GM06990 (cell line): ENCODE results near the gene AK3.

Experiments used
- DNase-seq: peaks from one replicate; pipeline ENCODE4 v3.0.0-alpha.2; 2011; ENCODE audit not compliant: insufficient read length; ENCODE audit errors: extremely low read depth
- H3K27me3 ChIP-seq: replicated peaks from 2 replicates; pipeline ENCODE4 v1.6.0; 2011; ENCODE audit warnings: low read length; ENCODE audit not compliant: control insufficient read depth, insufficient read depth
- H3K36me3 ChIP-seq: 2 replicates; pipeline ENCODE4 v1.5.1; 2011; ENCODE audit warnings: low read length; ENCODE audit not compliant: control insufficient read depth, insufficient read depth
- H3K4me3 ChIP-seq: replicated peaks from 2 replicates; pipeline ENCODE4 v1.5.1; 2011; ENCODE audit warnings: low read depth, mild to moderate bottlenecking, control low read depth, low read length
- CTCF ChIP-seq: IDR thresholded peaks from 2 replicates; pipeline ENCODE4 v1.5.1; 2011; ENCODE audit warnings: low read length, control low read depth, mild to moderate bottlenecking, inconsistent platforms; ENCODE audit not compliant: insufficient read depth, poor library complexity, severe bottlenecking

The AK3 gene

GRCh38 chr9:4686112-4686511, 54.9 kb downstream of the AK3 start:
- DNase-seq: no peak
- Histone ChIP-seq H3K36me3 (peaks cover 2% of the 10 kb centered on the region; the same call in 1 of the 2 replicates), H3K27me3 (no peaks in the 10 kb centered on the region), H3K4me3 (no peak overlapping the region)
- TF ChIP-seq CTCF: no peak

- TF ChIP-seq CTCF: no peak
These were observed 56.2 kb downstream of the AK3 start for GRCh38 chr9:4684820-4685219.

GRCh38 chr9:4680750-4681149, 60.3 kb downstream of the AK3 start:
- peak overlapping the region; percentile 90 for H3K4me3 ChIP-seq
- H3K27me3 ChIP-seq: no peaks in the 10 kb centered on the region
- TF ChIP-seq CTCF: no peak
- no peak for DNase-seq
- no peaks in the 10 kb centered on the region; the same call in 1 of the 2 replicates for H3K36me3 ChIP-seq

More at GRCh38 chr9:4684820-4685219, 56.2 kb downstream of the AK3 start:
- H3K4me3 ChIP-seq: no peak overlapping the region
- no peaks in the 10 kb centered on the region for H3K27me3 ChIP-seq
- peaks cover 2% of the 10 kb centered on the region; the same call in 1 of the 2 replicates for H3K36me3 ChIP-seq
- no peak for DNase-seq

GRCh38 chr9:4680173-4680525, 60.9 kb downstream of the AK3 start:
- H3K4me3 ChIP-seq: peak overlapping the region; percentile 90
- H3K36me3 ChIP-seq: no peaks in the 10 kb centered on the region; the same call in 1 of the 2 replicates
- no peak for DNase-seq
- H3K27me3 ChIP-seq: no peaks in the 10 kb centered on the region
- no peak for TF ChIP-seq CTCF

- no peaks in the 10 kb centered on the region for H3K27me3 ChIP-seq
- DNase-seq: peak; percentile 99
- peak within 1 kb of the TSS; percentile 90 for H3K4me3 ChIP-seq
- H3K36me3 ChIP-seq: no peaks in the 10 kb centered on the region; the same call in 1 of the 2 replicates
- peak; percentile 66 for TF ChIP-seq CTCF
These were observed 61.5 kb downstream of the AK3 start, which contains the start of gene CDC37L1 for GRCh38 chr9:4679268-4680172. Gene CDC37L1 (plus strand): TSS chr9:4679569. CDS start chr9:4679768, 199 bp downstream.
